Measurements from ENCODE around the gene FAM3B.

DNA sequence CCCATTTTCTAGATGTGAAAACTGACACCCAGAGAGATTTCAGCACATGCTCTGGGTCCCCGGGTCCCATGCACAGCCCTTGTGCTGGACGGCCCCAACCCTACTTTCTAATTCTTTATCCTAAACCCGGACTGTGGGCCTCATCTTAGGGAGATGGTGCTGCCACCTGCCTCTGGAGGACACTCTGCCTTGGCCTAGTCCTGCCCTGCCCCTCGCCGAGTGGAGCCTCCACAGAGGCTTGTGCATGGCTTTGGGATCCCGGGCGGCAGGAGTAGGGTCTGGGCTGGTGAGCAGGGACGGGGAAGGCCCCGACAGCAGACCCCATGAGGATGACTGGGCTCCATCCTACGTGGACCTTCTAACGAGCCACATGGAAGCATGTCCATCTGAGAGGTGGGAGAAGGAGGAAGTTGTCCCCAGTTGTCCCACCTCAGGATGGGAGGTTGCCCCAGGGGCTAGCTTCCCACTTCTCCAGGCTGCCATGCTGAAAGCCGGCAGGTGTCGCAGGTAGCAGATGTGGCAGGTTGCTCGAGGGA lies 57.6 kb downstream of the FAM3B start:
- TF ChIP-seq ZNF16 (tag by site-specific recombination; IDR thresholded peaks at IDR 0.05; ENCODE audit: low read depth) = no peak
- TF ChIP-seq ZNF157 (tag by site-specific recombination; IDR thresholded peaks at IDR 0.05) = no peak
- TF ChIP-seq, protein P1, sequence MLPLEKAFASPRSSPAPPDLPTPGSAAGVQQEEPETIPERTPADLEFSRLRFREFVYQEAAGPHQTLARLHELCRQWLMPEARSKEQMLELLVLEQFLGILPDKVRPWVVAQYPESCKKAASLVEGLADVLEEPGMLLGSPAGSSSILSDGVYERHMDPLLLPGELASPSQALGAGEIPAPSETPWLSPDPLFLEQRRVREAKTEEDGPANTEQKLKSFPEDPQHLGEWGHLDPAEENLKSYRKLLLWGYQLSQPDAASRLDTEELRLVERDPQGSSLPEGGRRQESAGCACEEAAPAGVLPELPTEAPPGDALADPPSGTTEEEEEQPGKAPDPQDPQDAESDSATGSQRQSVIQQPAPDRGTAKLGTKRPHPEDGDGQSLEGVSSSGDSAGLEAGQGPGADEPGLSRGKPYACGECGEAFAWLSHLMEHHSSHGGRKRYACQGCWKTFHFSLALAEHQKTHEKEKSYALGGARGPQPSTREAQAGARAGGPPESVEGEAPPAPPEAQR (tag by site-specific recombination; IDR thresholded peaks at IDR 0.05) = no peak
- TF ChIP-seq, protein P2, sequence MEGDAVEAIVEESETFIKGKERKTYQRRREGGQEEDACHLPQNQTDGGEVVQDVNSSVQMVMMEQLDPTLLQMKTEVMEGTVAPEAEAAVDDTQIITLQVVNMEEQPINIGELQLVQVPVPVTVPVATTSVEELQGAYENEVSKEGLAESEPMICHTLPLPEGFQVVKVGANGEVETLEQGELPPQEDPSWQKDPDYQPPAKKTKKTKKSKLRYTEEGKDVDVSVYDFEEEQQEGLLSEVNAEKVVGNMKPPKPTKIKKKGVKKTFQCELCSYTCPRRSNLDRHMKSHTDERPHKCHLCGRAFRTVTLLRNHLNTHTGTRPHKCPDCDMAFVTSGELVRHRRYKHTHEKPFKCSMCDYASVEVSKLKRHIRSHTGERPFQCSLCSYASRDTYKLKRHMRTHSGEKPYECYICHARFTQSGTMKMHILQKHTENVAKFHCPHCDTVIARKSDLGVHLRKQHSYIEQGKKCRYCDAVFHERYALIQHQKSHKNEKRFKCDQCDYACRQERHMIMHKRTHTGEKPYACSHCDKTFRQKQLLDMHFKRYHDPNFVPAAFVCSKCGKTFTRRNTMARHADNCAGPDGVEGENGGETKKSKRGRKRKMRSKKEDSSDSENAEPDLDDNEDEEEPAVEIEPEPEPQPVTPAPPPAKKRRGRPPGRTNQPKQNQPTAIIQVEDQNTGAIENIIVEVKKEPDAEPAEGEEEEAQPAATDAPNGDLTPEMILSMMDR (tag by site-specific recombination; IDR thresholded peaks at IDR 0.05) = no peak
- TF ChIP-seq SCRT1 (tag by site-specific recombination; IDR thresholded peaks at IDR 0.05; ENCODE audit: borderline replicate concordance) = no peak
- TF ChIP-seq ZNF677 (tag by site-specific recombination; IDR thresholded peaks at IDR 0.05) = no peak

Measured in HEK293 (cell line).